MV-4-11 (cell line): ENCODE results near the gene LRCOL1.
"Not testable (repeated sequence)": the region's sequence is repeated elsewhere in the genome, so short reads cannot be mapped to it uniquely, and the experiment has no call there.

Source experiments
- DNase-seq: peaks from one replicate; lab custom pipeline; 2025; lab: John Stamatoyannopoulos, UW

The LRCOL1 gene

DNA sequence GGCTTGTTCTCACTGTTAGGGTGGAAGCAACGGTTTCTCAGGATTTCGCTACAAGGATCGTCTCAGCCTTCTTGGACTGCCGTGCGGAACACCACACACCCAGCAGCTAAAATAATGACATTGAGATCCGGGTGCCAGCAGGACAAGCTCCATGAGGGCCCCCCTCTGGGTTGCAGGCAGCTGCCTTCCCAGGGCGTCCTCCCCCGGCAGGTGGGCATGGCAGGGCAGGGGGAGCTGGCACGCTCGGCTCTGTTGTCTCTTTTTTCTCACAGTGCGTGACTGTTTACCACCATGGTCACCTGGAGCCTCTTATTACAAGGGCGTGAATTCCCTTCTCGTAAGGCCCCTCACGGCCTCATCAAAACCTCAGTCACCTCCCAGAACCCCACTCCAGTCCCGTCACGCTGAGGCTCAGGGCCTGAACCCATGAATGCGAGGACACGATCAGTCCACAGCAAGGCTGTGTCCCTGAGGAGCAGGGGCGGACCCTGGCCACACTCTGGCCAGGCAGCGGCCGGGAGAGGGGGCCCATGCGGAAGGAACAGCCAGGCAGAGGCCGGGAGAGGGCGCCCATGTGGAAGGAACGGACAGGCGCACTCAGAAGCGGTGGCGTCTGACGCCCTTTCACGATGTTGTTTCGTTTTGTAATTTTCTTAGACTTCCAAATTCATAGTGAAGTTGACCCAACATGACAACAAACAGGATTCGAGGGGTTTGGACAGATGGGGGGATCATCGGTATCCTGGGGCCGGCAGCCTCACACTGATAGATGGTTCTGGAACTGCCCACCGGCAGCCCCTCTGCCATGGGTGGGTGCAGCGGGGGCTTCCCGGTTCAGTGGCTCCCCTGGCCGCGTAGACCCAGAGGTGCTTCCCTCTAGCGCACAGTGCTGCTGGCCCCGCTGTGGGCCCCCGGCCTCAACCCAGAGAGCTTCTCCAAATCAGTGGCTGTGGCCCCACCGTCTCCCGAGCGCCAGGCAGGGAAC is 10.0 kb downstream of the LRCOL1 start:
- peak; percentile 34 for DNase-seq

DNA sequence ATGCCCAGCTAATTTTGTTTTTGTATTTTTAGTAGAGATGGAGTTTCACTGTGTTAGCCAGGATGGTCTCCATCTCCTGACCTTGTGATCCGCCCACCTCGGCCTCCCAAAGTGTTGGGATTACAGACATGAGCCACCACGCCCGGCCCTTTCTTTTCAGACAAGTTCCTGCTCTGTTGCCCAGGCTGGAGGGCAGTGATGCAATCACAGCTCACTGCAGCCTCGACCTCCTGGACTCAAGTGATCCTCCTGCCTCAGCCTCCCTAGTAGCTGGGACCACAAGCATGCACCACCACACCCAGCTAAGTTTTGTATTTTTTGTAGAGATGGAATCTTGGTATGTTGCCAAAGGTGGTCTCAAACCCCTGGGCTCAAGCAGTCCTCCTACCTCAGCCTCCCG is 10.9 kb downstream of the LRCOL1 start:
- not testable (repeated sequence) for DNase-seq

DNA sequence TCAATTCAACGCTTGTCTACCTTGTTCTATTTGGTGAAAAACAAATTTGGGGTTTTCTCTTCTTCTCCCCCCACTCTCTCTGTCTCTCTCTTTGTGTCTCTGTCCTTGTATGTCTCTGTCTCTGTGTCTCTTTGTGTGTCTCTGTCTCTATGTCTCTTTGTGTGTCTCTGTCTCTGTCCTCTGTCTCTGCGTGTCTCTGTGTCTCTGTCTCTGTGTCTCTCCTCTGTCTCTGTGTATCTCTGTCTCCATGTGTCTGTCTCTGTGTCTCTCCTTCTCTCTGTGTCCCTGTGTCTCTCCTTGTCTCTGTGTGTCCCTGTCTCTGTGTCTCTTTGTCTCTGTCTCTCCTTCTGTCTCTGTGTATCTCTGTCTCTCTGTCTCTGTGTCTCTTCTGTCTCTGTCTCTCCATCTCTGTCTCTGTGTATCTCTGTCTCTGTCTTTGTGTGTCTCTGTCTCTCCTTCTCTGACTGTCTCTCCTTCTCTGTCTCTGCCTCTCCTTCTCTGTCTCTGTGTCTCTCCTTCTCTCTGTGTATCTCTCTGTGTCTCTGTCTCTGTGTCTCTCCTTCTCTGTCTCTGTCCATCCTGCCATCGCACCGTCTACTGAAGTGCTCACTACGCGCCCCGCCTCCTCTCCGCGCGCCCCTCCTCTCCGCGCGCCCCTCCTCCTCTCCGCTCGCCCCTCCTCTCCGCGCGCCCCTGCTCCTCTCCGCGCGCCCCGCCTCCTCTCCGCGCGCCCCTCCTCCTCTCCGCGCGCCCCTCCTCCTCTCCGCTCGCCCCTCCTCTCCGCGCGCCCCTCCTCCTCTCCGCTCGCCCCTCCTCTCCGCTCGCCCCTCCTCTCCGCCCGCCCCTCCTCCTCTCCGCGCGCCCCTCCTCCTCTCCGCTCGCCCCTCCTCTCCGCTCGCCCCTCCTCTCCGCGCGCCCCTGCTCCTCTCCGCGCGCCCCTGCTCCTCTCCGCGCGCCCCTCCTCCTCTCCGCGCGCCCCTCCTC is 12.8 kb downstream of the LRCOL1 start:
- DNase-seq: no peak

DNA sequence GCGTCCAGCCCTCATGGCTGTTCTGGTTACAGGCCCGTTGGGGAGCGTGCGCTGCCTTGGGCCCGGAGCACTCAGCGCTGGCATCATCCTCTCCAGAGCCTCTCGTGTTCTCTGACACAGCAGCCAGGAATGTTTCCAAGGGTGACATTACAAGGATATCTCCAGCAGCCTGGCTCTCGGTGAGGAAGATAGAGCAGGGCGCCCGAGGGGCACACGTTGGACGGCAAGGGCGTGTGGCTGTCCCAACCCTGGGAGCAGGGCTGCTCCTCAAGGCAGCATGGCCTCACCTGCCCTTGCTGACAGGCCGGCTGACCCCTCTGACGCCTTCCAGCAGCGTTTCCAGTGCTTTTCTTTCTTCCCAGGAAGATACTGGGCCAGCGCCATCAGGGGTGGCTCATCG is 14.4 kb downstream of the LRCOL1 start:
- no peak for DNase-seq

DNA sequence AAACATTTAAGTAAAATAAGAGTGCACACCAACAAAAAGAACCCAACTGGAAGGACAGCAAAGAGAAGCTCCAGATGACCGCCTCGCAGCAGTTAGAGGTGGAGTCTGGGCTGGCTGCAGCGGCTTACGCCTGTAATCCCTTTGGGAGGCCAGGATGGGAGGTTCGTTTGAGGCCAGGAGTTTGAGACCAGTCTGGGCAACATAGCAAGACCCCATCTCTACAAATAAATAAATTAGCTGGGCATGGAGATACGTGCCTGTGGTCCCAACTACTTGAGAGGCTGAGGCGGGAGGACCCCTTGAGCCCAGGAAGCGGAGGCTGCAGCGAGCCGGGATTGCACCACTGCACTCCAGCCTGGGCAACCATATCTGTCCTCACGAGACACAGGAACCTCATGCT is 15.2 kb downstream of the LRCOL1 start:
- no peak for DNase-seq

DNA sequence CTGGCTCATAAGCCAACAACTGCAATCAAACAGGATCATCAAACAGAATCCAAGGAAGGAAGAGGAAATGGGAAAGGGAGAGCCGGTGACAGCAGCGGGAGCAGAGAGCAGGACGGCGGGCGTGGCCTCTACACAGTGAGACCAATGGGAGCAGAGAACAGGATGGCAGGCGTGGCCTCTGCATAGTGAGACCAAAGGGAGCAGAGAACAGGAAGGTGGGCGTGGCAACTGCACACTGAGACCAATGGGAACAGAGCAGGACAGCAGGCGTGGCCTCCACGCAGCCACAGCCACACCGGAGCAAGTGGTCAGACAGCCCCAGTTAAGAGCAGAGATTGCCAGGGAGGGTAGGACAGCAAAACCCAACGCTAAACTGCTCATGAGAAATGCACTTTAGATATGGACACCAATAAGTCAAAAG is 16.4 kb downstream of the LRCOL1 start:
- peak; percentile 56 for DNase-seq

DNA sequence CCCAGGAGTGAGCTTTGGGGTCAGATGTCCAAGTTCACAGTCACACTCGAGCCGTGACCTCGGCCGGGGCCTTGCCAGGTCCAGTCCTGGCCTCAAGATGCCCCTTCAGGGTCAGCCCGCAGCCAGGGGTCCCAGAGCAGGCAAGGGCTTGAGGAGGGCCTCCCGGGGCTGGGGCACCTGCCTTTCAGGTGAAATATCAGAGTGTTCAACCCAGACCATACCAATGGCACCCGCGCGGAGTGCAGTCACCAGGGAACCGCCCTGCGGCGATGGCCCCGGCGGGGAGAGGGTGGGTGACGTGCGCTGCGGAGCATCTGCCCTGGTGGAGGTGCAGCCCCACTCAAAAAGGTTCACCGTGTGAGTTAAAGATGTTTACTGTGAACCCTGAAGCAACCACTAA is 16.9 kb downstream of the LRCOL1 start:
- DNase-seq: no peak

DNA sequence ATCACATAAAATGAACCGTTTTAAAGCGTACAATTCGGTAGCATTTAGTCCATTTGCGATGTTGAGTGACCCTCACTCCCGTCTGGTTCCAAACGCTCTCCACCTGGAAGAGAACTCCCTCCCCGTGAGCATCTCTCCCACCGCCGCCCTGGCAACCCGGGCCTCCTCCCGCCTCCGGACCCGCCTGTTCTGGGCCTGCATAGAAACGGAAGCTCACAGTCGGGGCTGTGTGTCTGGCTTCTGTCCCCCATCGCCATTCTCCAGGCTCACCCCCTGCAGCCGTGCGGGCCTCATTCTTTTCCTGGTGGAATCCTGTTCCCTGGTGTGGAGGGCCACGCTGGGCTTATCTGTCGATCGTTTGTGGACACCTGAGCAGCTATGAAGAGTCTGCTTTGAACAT is 17.3 kb downstream of the LRCOL1 start:
- no peak for DNase-seq

DNA sequence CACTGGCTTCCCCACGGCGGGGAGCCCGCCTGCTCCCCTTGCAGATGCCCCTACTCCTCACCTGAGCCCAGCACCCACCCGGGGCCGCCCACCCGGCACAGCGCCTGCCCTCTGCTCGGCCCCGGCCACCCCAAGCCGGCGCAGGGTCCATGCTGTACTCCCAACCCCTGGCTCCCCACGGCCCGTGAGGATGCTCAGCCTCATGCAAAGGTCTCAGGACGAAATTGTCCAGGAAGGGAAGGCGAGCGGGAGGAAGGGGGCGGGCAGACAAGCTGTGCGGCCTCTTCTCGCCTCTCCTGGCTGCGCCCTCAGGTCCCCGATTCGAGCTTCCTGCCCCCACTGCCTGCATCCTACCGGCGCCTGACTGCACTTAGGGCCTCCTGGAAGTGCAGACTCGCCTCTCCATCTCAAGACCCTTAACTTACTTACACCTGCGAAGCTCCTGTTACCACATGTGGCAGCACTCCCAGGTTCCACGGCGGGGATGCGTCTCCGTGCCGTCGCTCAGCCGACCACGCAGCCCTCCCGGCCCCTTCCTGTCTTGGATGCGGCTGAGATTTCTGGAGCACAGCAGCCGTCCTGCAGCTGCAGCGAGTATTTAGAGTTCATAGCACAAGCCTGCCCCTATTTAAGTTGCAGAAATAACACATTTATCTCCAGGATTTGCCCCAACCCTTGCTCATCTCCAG is 18.0 kb downstream of the LRCOL1 start:
- DNase-seq: no peak

DNA sequence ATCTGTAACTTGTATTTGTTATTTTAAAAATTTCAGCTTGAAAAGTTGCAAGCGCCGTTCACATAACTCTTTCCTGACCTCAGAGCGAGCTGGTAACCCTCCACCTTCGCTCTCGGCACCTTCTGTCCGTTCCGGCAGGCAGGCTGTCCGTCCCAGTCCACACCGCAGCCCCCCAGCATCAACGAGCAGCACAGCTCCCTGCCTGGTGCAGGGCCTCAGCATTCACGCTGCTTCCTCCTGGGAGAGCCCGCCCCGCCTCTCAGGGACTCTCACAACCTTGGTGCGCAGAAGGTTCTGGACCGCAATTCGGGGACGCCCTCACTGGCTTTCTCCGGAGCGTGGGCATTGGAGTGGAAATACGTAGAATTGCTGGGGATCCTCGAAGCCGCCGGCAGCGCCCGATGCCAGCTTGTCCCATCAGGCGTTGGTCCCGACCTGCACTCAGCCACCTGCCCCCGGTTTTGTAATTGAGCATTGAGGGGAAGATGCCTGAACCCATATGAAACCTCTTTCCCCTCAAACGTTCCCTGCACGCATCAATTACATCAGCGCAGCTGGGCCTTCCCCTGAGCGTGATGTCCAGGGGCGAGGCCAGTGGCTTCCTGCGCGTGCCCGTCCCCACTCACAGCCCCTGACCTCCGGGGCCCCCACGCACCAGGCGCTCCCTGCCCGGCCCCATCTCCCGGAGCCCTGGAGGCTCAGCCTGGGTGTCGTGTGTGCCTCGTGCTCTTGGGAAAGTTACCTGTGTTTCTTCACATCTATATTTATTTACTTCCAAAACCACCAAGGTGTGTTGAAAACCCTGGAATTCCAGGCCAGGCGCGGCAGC is 19.1 kb downstream of the LRCOL1 start:
- DNase-seq: no peak

DNA sequence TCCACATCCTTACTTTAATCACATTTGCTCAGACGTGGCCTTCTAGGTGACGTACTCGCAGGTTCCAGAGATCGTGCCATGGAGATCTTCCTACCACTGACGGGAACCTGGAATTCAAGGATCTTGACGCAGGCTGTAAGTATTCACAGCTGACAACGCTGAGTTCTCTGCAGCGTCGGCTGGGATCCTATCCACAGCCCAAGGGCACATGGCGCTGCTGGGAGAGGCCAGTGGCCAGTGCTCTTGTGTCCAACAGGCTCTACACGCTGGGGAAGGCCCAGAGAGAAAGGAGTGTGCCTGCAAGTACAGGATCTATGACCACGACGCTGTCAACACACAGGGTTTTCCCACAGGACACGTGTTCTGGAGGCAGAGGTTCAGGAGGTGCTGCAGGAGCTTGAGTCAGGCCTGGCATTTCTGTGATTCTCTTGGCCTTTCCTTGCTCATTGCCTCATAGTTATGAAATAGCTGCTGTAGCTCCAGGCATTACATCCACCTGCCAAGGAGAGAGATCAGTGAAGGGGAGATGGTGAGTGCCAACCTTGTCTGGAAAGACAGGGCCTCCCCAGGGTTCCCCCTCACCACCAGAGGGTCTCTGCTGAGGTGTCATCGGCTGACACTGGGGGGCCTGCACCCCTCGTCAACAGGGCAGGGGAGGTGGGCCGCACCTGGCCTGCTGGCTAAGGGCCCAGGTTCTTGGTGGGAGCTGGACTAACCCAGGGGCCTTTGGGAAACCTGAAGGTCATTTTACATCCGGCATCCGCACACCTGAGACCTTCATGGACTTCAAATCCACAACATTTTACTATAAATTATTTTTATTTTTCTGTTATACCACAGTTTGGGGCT is 21.3 kb downstream of the LRCOL1 start:
- no peak for DNase-seq

DNA sequence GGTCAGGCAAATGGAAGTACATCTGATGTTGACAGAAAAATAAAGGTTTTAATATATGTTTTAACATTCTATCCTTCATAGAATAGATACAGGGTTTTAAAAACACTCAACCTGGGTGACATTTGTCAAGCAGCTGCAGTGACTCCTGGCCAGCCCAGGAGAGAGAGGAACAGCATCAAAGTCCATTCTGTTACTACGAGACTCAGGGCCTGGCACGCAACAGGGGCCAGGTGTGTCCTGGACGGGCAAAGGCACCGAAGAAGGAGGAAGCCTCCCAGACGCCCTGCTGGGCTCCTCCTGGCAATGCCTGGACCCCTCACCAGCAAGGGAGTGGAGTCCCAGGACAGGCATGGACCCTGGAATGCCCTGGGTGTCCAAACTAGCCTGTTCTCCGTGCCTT is 22.1 kb downstream of the LRCOL1 start:
- DNase-seq: no peak

DNA sequence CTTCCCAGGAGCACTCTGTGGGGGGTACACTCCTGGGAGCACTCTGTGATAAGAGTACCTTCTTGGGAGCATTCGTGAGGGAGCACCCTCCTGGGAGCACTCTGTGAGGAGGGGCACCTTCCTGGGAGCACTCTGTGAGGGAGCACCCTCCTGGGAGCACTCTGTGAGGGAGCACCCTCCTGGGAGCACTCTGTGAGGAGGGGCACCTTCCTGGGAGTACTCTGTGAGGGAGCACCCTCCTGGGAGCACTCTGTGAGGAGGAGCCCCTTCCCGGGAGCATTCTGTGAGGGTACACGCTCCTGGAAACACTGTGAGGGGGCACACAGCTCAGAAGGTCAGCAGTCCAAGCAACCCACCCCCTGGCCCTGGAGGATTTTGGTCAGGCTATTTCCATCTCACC is 22.6 kb downstream of the LRCOL1 start:
- DNase-seq: no peak

DNA sequence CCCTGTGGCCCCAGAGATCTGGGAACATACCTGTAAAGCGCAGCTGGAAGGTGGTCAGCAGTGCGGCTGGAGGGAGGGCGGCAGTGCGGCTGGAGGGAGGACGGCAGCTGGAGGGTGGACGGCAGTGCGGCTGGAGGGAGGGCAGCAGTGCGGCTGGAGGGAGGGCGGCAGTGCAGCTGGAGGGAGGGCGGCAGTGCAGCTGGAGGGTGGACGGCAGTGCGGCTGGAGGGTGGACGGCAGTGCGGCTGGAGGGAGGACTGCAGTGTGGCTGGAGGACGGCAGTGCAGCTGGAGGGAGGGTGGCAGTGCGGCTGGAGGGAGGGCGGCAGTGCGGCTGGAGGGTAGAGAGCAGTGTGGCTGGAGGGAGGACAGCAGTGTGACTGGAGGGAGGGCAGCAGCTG is 23.5 kb downstream of the LRCOL1 start:
- no peak for DNase-seq

DNA sequence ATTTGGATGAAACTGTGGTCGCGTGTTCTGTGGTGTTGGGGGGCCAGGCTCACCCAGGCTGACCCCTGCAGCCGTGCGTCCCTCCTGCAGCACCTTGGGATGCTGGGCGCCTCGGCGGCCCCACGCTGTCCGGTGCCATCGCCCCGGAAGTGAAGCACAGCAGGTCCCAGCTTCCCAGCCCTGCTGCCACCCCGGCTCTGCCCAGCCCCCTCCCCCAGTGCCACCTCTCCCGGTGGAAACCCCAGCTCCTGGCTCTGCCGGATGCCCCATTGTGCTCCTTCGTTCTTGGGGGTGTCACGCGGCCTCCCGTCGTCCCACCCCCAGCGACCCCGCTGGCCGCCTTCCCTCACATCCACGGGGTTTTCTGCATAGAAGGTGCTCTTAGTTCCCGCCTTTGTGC is 25.2 kb downstream of the LRCOL1 start:
- no peak for DNase-seq

DNA sequence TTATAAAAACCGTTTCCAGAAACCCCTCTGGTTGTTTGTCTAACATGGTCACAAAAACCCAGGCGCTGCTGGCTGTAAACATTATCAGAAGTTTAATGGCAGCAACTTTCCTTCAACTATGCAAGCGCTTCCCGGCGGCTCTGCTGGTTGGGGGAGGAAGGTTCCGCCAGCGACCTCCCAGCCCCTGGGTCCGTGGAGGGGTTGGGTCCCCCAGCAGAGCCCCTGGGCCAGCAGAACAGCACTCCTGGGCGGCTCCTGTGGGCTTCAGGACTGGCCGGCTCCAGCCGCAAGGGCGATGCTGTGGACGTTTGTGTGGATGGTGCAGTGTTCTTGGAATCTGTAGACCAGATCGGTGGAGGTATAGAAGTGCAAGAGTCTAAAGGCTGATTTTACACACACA is 26.0 kb downstream of the LRCOL1 start:
- no peak for DNase-seq

DNA sequence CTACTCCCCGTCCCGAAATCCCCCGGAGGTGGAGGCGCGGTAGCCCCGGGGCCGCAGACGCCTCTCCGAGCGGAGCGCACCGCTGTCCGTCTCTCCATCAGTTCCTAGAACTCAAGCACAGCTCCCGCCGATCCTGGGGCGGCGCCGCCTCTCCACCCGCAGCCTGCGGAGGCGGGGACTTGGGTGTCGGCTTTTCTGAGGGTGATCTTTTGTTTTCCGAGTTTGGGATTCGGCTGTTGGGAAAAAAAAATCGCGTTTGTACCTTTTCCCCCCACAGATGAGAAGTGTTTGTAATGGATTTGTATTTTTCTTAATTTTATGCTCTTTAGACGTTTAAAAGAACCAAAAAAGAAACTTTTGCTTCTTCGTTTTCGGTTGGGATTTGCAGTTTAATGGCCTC is 26.6 kb downstream of the LRCOL1 start:
- no peak for DNase-seq

DNA sequence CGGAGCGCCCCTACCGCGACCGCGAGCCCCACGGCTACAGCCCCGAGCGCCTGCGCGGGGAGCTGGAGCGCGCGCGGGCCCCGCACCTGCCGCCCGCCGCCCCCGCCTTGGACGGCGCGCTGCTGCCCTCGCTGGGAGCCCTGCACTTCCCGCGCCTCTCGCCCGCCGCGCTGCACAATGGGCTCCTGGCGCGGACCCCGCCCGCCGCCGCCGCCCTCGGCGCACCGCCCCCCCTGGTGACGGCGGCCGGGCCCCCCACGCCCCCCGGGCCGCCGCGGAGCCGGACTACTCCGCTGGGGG is 27.0 kb downstream of the LRCOL1 start:
- no peak for DNase-seq

DNA sequence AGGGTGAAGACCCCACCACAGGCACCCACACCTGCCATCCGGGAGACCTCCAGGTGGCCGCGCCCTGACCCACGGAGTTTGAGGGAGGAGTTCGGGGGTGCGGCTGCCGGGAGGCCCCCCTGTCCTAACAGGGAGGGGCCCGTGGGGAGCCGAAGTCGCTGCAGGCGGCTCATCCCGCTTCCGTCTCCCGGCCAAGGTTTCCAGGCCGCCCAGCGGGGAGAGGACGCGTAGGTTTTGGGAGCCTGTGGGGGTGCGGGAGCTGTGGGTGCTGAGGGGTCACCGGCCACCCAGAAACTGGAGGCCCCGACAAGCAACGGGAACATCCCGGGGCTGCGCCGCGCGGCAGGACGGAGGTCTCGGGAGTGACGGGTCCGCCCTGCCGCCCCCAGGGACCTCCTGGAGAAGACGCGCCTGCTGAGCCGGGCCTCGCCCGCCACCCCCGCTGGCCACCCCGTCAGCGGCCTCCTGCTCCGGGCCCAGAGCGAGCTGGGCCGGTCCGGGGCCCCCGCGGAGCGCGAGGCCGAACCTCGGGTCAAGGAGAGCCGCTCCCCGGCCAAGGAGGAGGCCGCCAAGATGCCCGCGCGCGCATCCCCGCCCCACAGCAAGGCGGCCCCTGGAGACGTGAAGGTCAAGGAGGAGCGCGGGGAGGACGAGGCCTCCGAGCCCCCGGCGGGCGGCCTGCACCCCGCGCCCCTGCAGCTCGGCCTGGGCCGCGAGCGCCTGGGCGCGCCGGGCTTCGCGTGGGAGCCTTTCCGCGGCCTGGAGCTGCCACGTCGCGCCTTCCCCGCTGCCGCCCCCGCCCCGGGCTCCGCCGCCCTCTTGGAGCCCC is 27.6 kb downstream of the LRCOL1 start:
- DNase-seq: no peak

DNA sequence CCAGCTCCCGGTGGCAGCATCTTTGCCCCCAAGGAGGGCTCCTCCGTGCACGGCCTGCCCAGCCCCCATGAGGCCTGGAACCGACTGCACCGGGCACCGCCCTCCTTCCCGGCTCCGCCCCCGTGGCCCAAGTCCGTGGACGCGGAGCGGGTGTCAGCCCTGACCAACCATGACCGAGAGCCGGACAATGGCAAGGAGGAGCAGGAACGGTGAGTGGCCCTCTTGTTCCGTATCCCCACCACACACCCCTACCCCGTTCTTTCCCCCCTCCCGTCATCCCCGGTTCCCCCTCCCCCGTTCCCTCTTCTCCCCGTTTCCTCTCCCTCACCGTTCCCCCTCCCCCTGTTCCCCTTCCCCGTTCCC is 28.3 kb downstream of the LRCOL1 start:
- no peak for DNase-seq
